Measurements from ENCODE around the gene TLCD2. TPM values are rescaled to one million over a fixed set of nuclear protein-coding genes. Genes with fewer than 3 reads are reported as not detected.
"Not testable (repeated sequence)": the region's sequence is repeated elsewhere in the genome, so short reads cannot be mapped to it uniquely, and the experiment has no call there.

Gene TLCD2
- total and polyA plus RNA-seq, 2 experiments from 2014 or later: 0.70 to 1.4 TPM

GRCh38 chr17:1703063-1703462 is 7.1 kb downstream of the TLCD2 start:
- TF ChIP-seq REST (IDR thresholded peaks at IDR 0.05; ENCODE audit: unreplicated experiment) (no peak), EZH2 (IDR thresholded peaks at IDR 0.05; ENCODE audit: low read depth, unreplicated experiment) (no peak), STAT1 (IDR thresholded peaks at IDR 0.05; ENCODE audit: unreplicated experiment) (no peak)

GRCh38 chr17:1699891-1700290 is 10.3 kb downstream of the TLCD2 start:
- not testable (repeated sequence) for H4K20me1 ChIP-seq (replicated peaks; ENCODE audit: insufficient read depth); H3K4me3 ChIP-seq; H3K4me3 Mint-ChIP-seq; H3K27ac Mint-ChIP-seq; H3K27me3 Mint-ChIP-seq (ENCODE audit: insufficient read depth, low read depth, poor library complexity); H3K27me3 ChIP-seq (ENCODE audit: insufficient read depth); H3F3A ChIP-seq (replicated peaks; ENCODE audit: low read depth); H3K79me2 ChIP-seq (replicated peaks; ENCODE audit: insufficient read depth); H3K4me1 ChIP-seq (ENCODE audit: insufficient read depth); H3K27ac ChIP-seq (ENCODE audit: low read depth); DNase-seq (ENCODE audit: low spot score); H3K9me2 ChIP-seq (ENCODE audit: insufficient read depth); H3K9me3 Mint-ChIP-seq; H3K36me3 ChIP-seq (ENCODE audit: insufficient read depth); H3K4me1 Mint-ChIP-seq; H3K36me3 Mint-ChIP-seq (ENCODE audit: low read depth); ATAC-seq; H3K4me2 ChIP-seq; H2AFZ ChIP-seq

More at GRCh38 chr17:1703063-1703462, 7.1 kb downstream of the TLCD2 start:
- no peaks in the 10 kb centered on the region for H3K9me2 ChIP-seq (ENCODE audit: insufficient read depth)
- H3K36me3 Mint-ChIP-seq (ENCODE audit: low read depth): no peaks in the 10 kb centered on the region
- H2AFZ ChIP-seq: no peak overlapping the region
- H3K27ac ChIP-seq (ENCODE audit: low read depth): peak overlapping the region; percentile 10; the same call in 1 of the 2 replicates
- H3K4me1 Mint-ChIP-seq: peaks cover 3% of the 10 kb centered on the region; the same call in 2 of the 3 replicates
- no peaks in the 10 kb centered on the region for H3K9me3 Mint-ChIP-seq
- peaks cover 4% of the 10 kb centered on the region for H3K27me3 Mint-ChIP-seq (ENCODE audit: insufficient read depth, low read depth, poor library complexity)
- H3K4me2 ChIP-seq: no peak overlapping the region
- ATAC-seq (no peak), DNase-seq (ENCODE audit: low spot score) (no peak)
- H3K4me3 Mint-ChIP-seq: no peak overlapping the region
- no peaks in the 10 kb centered on the region for H4K20me1 ChIP-seq (replicated peaks; ENCODE audit: insufficient read depth)
- H3F3A ChIP-seq (replicated peaks; ENCODE audit: low read depth): no peaks in the 10 kb centered on the region
- H3K36me3 ChIP-seq (ENCODE audit: insufficient read depth): no peaks in the 10 kb centered on the region
- H3K4me1 ChIP-seq (ENCODE audit: insufficient read depth): no peaks in the 10 kb centered on the region
- H3K27me3 ChIP-seq (ENCODE audit: insufficient read depth): no peaks in the 10 kb centered on the region
- no peak overlapping the region for H3K4me3 ChIP-seq
- no peak overlapping the region for H3K27ac Mint-ChIP-seq
- H3K79me2 ChIP-seq (replicated peaks; ENCODE audit: insufficient read depth): no peaks in the 10 kb centered on the region

GRCh38 chr17:1697681-1698080 is 12.5 kb downstream of the TLCD2 start:
- Histone ChIP-seq H3K79me2 (replicated peaks; ENCODE audit: insufficient read depth) (no peaks in the 10 kb centered on the region), H3K9me2 (ENCODE audit: insufficient read depth) (no peaks in the 10 kb centered on the region; the same call in 1 of the 2 replicates), H4K20me1 (replicated peaks; ENCODE audit: insufficient read depth) (no peaks in the 10 kb centered on the region), H3K36me3 (ENCODE audit: insufficient read depth) (no peaks in the 10 kb centered on the region), H3K27me3 (ENCODE audit: insufficient read depth) (no peaks in the 10 kb centered on the region), H3K4me3 (no peak overlapping the region), H2AFZ (peak overlapping the region; percentile 69; the same call in 1 of the 2 replicates), H3K27ac (ENCODE audit: low read depth) (no peak overlapping the region), H3K4me1 (ENCODE audit: insufficient read depth) (no peaks in the 10 kb centered on the region), H3K4me2 (no peak overlapping the region), H3F3A (replicated peaks; ENCODE audit: low read depth) (no peaks in the 10 kb centered on the region)
- Mint-ChIP-seq H3K4me3 (no peak overlapping the region), H3K36me3 (ENCODE audit: low read depth) (peaks cover 1% of the 10 kb centered on the region; the same call in 1 of the 3 replicates), H3K4me1 (no peaks in the 10 kb centered on the region), H3K27me3 (ENCODE audit: insufficient read depth, low read depth, poor library complexity) (peaks cover 10% of the 10 kb centered on the region), H3K9me3 (peaks cover 9% of the 10 kb centered on the region), H3K27ac (no peak overlapping the region)
- DNase-seq (ENCODE audit: low spot score) (no peak), ATAC-seq (no peak)
- TF ChIP-seq REST (IDR thresholded peaks at IDR 0.05; ENCODE audit: unreplicated experiment) (no peak), JUNB (IDR thresholded peaks at IDR 0.05; ENCODE audit: unreplicated experiment) (no peak), ZNF114 (CRISPR knock-in tag; IDR thresholded peaks at IDR 0.05) (no peak), ETS1 (IDR thresholded peaks at IDR 0.05) (no peak), POLR2AphosphoS5 (IDR thresholded peaks at IDR 0.05; ENCODE audit: low read depth) (no peak), EZH2 (IDR thresholded peaks at IDR 0.05; ENCODE audit: low read depth, unreplicated experiment) (no peak), EZH2phosphoT487 (IDR thresholded peaks at IDR 0.05; ENCODE audit: unreplicated experiment) (no peak), ZNF331 (CRISPR knock-in tag; IDR thresholded peaks at IDR 0.05; ENCODE audit: low read depth) (no peak), CTCF (conservative IDR thresholded peaks at IDR 0.05; ENCODE audit: low read depth in 2 of 2) (no peak)

Data from GM23338 (cell line).